H1 (cell line): ENCODE measurements around the gene YIPF2. TPM values are rescaled to one million over a fixed set of nuclear protein-coding genes. Genes with fewer than 3 reads are reported as not detected.

Source experiments
- TEAD4 ChIP-seq: IDR thresholded peaks from 2 replicates; pipeline ENCODE4 v1.6.1; 2012; ENCODE audit warnings: low read depth, low read length, inconsistent platforms, mixed read lengths
- polyA plus RNA-seq, 7 experiments: library from polyadenylated mRNA; depleted of rRNA in 3 of 7; stranded (reverse) in 5 of 7; unstranded in 2 of 7; fragments of >200 nt in 5 of 7; fragments of 200-250 nt in 2 of 7; gene quantifications; 1 replicate in 5 of 7; 2 replicates in 1 of 7; 4 replicates in 1 of 7; pipeline versions ENCODE4 v1.2.1 to v1.2.3, GENCODE V29; 2011 to 2013; ENCODE audit warnings: missing spikeins in 2 of 7, mixed read lengths in 2 of 7
- total RNA-seq: library from RNA; stranded (reverse); fragmentation: NEBNext Ultra II Directional; extraction: Animal tissue kit (Norgen Biotek cat#: 25700); gene quantifications from 2 replicates; pipeline ENCODE4 v1.2.1, GENCODE V29; 2021

YIPF2 gene
- total and polyA plus RNA-seq, 2 of the 8 experiments (the other 6 are each of a cell fraction or from before 2014, with no cell fraction given), result 48.3 to 112 TPM

- TF ChIP-seq TEAD4, result peak; percentile 66
Observed at GRCh38 chr19:10885201-10886169, 43.0 kb downstream of the YIPF2 start (continued).
